IPS-15b (cell line): ENCODE results near the gene BANF2.
"Not testable (repeated sequence)": the region's sequence is repeated elsewhere in the genome, so short reads cannot be mapped to it uniquely, and the experiment has no call there.

Experiments
- H3K27me3 ChIP-seq: one replicate; pipeline ENCODE4 v1.6.1; 2013; ENCODE audit warnings: low read length; ENCODE audit not compliant: control insufficient read depth, insufficient read depth
- H3K36me3 ChIP-seq: one replicate; pipeline ENCODE4 v1.6.1; 2013; ENCODE audit warnings: low read length; ENCODE audit not compliant: control insufficient read depth, insufficient read depth
- H3K4me1 ChIP-seq: one replicate; pipeline ENCODE4 v1.6.1; 2013; ENCODE audit warnings: mild to moderate bottlenecking, low read length; ENCODE audit not compliant: control insufficient read depth, insufficient read depth
- H3K4me3 ChIP-seq: one replicate; pipeline ENCODE4 v1.5.1; 2013; ENCODE audit warnings: low read depth, low read length
- H3K9ac ChIP-seq: one replicate; pipeline ENCODE4 v1.6.1; 2013; ENCODE audit warnings: low read depth, mild to moderate bottlenecking, low read length
- H3K9me3 ChIP-seq: one replicate; pipeline ENCODE4 v1.6.1; 2013; ENCODE audit warnings: mild to moderate bottlenecking, low read length; ENCODE audit not compliant: control insufficient read depth, insufficient read depth

The BANF2 gene

DNA sequence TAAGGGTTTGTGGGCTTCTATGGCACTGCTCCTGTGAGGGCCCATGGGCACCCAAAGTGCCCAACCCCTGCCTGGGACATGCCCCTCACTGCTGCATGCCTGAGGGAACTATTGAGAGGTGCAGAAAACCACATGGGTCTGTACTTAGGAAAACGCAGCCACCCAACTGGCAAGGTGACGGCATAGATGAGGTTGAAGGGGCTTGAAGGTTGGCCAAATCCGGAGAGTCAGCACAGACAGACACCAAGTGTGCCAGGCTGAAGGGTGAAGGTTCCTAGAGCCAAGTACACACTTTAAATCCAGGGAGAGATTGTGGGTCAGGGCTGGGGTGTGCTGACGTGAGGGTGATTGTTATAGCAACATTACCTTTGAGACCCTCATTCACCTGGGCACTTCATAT is 6.2 kb downstream of the BANF2 start:
- Histone ChIP-seq H3K4me3 (no peak overlapping the region), H3K4me1 (peaks cover 7% of the 10 kb centered on the region), H3K9ac (no peak overlapping the region), H3K36me3 (no peaks in the 10 kb centered on the region), H3K9me3 (no peaks in the 10 kb centered on the region), H3K27me3 (no peaks in the 10 kb centered on the region)

DNA sequence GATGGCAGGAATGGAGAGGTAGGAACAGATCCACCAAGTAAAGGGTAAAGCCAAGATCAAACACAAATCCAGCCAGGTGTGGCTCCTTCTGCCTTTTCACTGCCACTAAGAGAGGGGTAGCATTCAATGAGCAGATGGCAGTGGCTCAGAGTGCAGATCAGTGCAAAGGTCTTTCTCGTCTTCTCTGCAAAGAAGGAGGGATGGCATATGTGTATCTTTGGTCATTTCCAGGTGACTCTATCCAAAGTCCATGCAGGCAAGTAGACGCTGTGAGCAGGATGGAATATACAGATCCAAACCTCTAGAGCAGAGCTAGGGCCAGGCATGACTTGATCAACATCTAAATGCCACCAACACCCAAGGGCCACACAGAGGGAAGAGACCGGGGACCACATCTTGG is 6.9 kb downstream of the BANF2 start:
- no peak overlapping the region for H3K9ac ChIP-seq
- peaks cover 12% of the 10 kb centered on the region for H3K4me1 ChIP-seq
- H3K27me3 ChIP-seq: no peaks in the 10 kb centered on the region
- no peaks in the 10 kb centered on the region for H3K9me3 ChIP-seq
- no peaks in the 10 kb centered on the region for H3K36me3 ChIP-seq
- H3K4me3 ChIP-seq: no peak overlapping the region

DNA sequence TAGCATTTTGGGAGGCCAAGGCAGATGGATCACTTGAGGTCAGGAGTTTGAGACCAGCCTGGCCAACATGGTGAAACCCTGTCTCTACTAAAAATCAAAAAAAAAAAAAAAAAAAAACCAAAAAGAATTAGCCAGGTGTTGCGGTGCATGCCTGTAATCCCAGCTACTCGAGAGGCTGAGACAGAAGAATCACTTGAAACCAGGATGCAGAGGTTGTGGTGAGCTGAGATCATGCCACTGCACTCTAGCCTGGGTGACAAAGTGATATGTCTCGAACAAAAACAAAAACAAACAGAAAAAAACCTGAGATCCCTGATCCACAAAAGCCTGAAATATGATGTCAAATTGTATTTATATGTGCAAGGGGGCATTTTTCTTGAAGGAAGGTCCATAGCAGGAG is 8.2 kb downstream of the BANF2 start:
- H3K27me3 ChIP-seq, H3K36me3 ChIP-seq, H3K9ac ChIP-seq, H3K4me3 ChIP-seq, H3K9me3 ChIP-seq: not testable (repeated sequence)
- H3K4me1 ChIP-seq: peaks cover 13% of the 10 kb centered on the region

- Histone ChIP-seq H3K4me1 (peaks cover 13% of the 10 kb centered on the region), H3K9ac (no peak overlapping the region), H3K36me3 (no peaks in the 10 kb centered on the region), H3K4me3 (no peak overlapping the region), H3K27me3 (no peaks in the 10 kb centered on the region), H3K9me3 (no peaks in the 10 kb centered on the region)
Observed at GRCh38 chr20:17708675-17709360, 9.1 kb downstream of the BANF2 start.

- Histone ChIP-seq H3K36me3 (no peaks in the 10 kb centered on the region), H3K4me3 (no peak overlapping the region), H3K9ac (no peak overlapping the region), H3K9me3 (no peaks in the 10 kb centered on the region), H3K4me1 (peaks cover 13% of the 10 kb centered on the region), H3K27me3 (no peaks in the 10 kb centered on the region)
Observed at GRCh38 chr20:17709361-17710293, 9.9 kb downstream of the BANF2 start.

GRCh38 chr20:17710379-17711266 is 10.9 kb downstream of the BANF2 start:
- H3K27me3 ChIP-seq: no peaks in the 10 kb centered on the region
- H3K36me3 ChIP-seq: no peaks in the 10 kb centered on the region
- no peak overlapping the region for H3K4me3 ChIP-seq
- no peak overlapping the region for H3K9ac ChIP-seq
- H3K4me1 ChIP-seq: peaks cover 13% of the 10 kb centered on the region
- H3K9me3 ChIP-seq: no peaks in the 10 kb centered on the region

DNA sequence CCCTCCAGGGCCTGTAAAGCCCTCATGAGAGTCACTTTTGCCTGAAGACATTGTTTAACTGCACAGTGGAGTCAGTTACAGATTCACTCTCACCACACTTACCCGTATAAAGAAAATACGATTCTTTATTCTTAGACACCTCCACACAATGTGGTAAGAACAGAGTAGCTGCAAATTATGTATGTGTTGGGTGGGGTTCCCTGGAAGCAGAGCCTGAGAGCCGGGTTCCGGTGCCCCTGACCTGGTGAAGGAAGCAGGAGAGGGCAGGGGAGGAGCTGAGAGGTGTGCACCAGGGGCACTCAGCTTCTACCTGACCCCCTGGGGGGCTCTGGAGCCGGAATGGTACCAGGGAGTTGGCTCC is 11.5 kb downstream of the BANF2 start:
- Histone ChIP-seq H3K9ac (no peak overlapping the region), H3K36me3 (no peaks in the 10 kb centered on the region), H3K27me3 (no peaks in the 10 kb centered on the region), H3K4me3 (no peak overlapping the region), H3K4me1 (peaks cover 13% of the 10 kb centered on the region), H3K9me3 (no peaks in the 10 kb centered on the region)

DNA sequence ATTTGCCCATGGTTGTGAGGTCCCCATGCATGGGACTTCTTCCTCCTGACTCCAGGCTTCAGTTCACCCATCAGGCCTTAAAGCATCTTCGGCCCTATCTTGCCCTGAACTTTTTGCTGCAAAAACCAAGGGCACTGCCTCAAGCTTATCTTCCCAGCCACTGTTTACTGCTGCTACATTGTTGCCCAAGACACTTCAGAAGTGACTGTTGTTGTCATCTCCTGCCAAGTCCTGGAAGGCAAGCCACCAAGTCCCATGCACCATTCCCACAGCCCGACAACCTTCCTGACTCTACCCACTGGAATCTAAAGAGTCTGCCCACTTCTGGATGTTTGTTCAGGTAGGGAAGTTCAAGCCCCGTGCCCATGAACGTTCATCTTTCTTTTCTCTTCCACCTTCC is 12.4 kb downstream of the BANF2 start:
- no peaks in the 10 kb centered on the region for H3K36me3 ChIP-seq
- H3K9ac ChIP-seq: no peak overlapping the region
- no peaks in the 10 kb centered on the region for H3K9me3 ChIP-seq
- no peaks in the 10 kb centered on the region for H3K27me3 ChIP-seq
- no peak overlapping the region for H3K4me3 ChIP-seq
- H3K4me1 ChIP-seq: peaks cover 13% of the 10 kb centered on the region

DNA sequence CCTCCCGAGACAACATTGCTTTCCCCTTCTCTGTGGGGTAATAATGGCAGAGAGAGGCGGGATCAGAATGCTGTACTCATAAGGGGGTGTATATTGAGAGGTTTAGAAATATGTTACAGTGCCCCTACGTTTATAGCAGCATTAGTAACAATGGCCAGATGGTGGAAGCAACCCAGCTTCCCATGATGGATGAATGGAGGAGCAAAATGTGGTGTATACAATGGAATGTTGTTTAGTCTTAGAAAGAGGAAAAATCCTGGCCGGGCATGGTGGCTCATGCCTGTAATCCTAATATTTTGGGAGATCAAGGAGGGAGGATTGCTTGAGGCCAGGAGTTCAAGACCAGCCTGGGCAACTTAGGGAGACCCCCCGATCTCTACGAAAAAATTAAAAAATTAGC is 12.9 kb downstream of the BANF2 start:
- Histone ChIP-seq H3K27me3 (no peaks in the 10 kb centered on the region), H3K36me3 (no peaks in the 10 kb centered on the region), H3K9ac (no peak overlapping the region), H3K4me3 (no peak overlapping the region), H3K9me3 (no peaks in the 10 kb centered on the region), H3K4me1 (peaks cover 13% of the 10 kb centered on the region)

- Histone ChIP-seq H3K4me1 (peaks cover 13% of the 10 kb centered on the region), H3K9ac (no peak overlapping the region), H3K36me3 (no peaks in the 10 kb centered on the region), H3K27me3 (no peaks in the 10 kb centered on the region), H3K9me3 (no peaks in the 10 kb centered on the region), H3K4me3 (no peak overlapping the region)
Observed at GRCh38 chr20:17714597-17714996, 14.8 kb downstream of the BANF2 start.

GRCh38 chr20:17715075-17715474 is 15.3 kb downstream of the BANF2 start:
- Histone ChIP-seq H3K9me3 (no peaks in the 10 kb centered on the region), H3K27me3 (no peaks in the 10 kb centered on the region), H3K4me3 (no peak overlapping the region), H3K4me1 (peaks cover 11% of the 10 kb centered on the region), H3K9ac (no peak overlapping the region), H3K36me3 (no peaks in the 10 kb centered on the region)
